Measurements from ENCODE around the gene COX10.

DNA sequence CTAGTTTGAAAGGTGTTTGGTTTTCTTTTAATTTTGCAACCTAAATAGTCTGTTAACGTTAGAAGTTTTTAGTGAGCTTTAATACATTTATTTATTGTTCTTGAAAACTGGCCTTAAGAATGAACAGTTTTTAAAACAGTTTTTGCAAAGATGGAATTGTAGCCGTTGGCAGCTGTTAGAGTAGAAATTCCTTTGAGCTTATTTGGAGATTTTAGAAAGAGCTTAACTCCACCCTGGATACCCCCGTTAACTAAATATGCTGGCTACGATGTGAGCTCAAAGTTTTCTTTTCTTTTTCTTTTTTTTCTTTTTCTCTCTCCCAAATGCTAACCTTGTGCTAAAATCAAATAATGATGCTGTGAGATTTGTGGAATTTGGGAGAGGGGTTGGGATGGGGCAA, 75.2 kb downstream of the COX10 start:
- TF ChIP-seq GLIS3 (CRISPR knock-in tag; IDR thresholded peaks at IDR 0.05) (no peak), SNAI2 (CRISPR knock-in tag; IDR thresholded peaks at IDR 0.05) (no peak), OSR1 (CRISPR knock-in tag; IDR thresholded peaks at IDR 0.05) (no peak), ARNTL (CRISPR knock-in tag; IDR thresholded peaks at IDR 0.05; ENCODE audit: borderline replicate concordance, low read depth) (no peak), ISL1 (CRISPR knock-in tag; IDR thresholded peaks at IDR 0.05) (no peak), ZNF70 (CRISPR knock-in tag; IDR thresholded peaks at IDR 0.05) (no peak), CSDC2 (CRISPR knock-in tag; IDR thresholded peaks at IDR 0.05) (no peak), ZNF565 (CRISPR knock-in tag; conservative IDR thresholded peaks at IDR 0.05; ENCODE audit: low read depth) (no peak)
- TF ChIP-seq, protein P1, sequence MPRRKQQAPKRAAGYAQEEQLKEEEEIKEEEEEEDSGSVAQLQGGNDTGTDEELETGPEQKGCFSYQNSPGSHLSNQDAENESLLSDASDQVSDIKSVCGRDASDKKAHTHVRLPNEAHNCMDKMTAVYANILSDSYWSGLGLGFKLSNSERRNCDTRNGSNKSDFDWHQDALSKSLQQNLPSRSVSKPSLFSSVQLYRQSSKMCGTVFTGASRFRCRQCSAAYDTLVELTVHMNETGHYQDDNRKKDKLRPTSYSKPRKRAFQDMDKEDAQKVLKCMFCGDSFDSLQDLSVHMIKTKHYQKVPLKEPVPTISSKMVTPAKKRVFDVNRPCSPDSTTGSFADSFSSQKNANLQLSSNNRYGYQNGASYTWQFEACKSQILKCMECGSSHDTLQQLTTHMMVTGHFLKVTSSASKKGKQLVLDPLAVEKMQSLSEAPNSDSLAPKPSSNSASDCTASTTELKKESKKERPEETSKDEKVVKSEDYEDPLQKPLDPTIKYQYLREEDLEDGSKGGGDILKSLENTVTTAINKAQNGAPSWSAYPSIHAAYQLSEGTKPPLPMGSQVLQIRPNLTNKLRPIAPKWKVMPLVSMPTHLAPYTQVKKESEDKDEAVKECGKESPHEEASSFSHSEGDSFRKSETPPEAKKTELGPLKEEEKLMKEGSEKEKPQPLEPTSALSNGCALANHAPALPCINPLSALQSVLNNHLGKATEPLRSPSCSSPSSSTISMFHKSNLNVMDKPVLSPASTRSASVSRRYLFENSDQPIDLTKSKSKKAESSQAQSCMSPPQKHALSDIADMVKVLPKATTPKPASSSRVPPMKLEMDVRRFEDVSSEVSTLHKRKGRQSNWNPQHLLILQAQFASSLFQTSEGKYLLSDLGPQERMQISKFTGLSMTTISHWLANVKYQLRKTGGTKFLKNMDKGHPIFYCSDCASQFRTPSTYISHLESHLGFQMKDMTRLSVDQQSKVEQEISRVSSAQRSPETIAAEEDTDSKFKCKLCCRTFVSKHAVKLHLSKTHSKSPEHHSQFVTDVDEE (CRISPR knock-in tag; IDR thresholded peaks at IDR 0.05) = no peak
